ENCODE results near the gene FBXL2.

GRCh38 chr3:33278163-33278562 is 921 bp downstream of the FBXL2 start:
- no peak for TF ChIP-seq CTCF (IDR thresholded peaks at IDR 0.05; ENCODE audit: low read depth, low read length)
- no peak for TF ChIP-seq EZH2phosphoT487 (IDR thresholded peaks at IDR 0.05; ENCODE audit: low read depth)

Measured in OCI-LY3 (cell line).